Esophagus mucosa (tissue), 1 donor: ENCODE results near the gene GYPC. TPM values are rescaled to one million over a fixed set of nuclear protein-coding genes. Genes with fewer than 3 reads are reported as not detected.
"Not testable (repeated sequence)": the region's sequence is repeated elsewhere in the genome, so short reads cannot be mapped to it uniquely, and the experiment has no call there.

Experiments used
- ATAC-seq: fragments of 200-7000 bp; cut with Tn5 transposase; one replicate; pipeline ENCODE4 v1.9.1; 2020
- total RNA-seq: library from RNA; stranded (reverse); gene quantifications from one replicate; pipeline ENCODE4 v1.2.4, GENCODE V29; 2023
- donor health status: DM: yes; HTN: yes; CAD: no.

The GYPC gene
- total RNA-seq, 1 donor from 2014 or later = 4.9 TPM

DNA sequence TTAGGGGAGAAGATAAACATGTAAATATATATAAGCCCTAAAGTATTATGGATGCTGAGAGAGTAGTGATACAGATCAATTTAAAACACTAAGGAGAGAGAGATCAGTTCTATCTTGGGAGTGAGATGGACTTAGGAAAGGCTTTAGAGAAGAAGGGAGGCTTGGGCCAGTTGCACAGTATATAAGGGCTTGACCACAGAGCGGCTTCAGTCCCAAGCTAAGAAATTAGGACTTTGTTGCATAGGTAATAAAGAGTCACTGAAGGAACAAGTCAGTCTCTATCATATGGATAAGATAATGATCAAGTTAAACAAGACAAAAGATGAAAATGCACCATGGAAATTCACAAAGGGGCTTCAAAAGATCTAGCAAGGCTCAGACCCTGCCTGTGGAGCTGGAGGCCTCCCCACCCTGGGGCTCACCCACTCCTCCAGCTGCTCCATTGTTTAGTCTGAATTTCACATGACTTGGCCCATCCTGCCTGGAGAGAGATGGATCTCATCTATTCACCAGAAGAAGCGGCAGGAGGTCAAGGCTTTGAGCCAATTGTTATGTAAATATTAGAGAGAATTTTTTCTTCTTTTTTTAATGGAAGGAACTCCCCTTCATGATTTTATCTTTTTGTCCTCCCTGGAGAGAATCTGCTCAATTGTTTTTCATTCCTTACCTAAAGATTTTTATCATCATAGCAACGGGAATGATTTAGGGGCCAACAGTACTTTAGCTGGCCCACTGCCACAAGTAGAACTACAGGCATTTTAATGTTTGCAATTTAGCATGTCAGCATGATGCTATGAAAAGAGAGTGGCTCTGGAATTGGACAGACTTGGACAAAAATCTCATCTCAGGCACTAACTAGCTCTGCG is 44.0 kb downstream of the GYPC start:
- ATAC-seq = no peak

DNA sequence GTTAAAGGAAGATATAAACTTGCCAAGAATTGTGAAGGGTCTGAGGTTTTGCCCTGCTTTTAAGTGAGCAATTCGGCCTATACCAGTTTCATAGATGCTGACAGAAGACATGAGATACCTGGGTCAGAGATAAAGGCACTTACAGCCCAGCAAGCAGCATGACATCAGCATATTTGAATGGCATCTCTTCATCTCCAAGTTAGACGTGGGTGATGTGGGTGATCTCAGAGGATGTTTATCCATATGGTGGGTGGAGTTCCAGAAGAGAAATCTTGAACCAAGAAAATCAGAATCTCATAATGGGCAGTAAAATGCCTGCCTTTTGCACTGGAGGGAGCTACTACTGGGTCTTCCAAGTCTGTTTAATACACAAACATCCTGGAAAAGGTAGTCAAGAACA is 44.7 kb downstream of the GYPC start:
- no peak for ATAC-seq

DNA sequence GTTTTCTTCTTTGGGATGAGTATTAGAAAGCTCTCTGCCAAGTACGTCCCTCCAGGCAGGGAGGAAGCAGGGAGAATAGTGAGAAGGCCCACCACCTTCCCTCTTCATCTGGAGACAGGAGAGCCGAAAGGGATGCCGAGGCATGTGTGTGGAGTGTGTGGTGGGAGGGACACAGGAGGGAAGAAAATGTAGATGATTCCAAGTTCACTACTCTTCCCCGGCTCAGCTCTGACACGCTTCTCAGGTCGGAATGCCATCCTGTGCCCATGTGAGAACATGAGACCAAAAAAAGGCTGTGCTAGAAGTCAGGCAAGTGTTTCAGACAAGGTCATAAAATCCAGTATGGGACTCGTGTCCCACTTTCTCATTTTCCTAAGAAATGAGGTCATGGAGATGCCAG is 47.4 kb downstream of the GYPC start:
- ATAC-seq = no peak

DNA sequence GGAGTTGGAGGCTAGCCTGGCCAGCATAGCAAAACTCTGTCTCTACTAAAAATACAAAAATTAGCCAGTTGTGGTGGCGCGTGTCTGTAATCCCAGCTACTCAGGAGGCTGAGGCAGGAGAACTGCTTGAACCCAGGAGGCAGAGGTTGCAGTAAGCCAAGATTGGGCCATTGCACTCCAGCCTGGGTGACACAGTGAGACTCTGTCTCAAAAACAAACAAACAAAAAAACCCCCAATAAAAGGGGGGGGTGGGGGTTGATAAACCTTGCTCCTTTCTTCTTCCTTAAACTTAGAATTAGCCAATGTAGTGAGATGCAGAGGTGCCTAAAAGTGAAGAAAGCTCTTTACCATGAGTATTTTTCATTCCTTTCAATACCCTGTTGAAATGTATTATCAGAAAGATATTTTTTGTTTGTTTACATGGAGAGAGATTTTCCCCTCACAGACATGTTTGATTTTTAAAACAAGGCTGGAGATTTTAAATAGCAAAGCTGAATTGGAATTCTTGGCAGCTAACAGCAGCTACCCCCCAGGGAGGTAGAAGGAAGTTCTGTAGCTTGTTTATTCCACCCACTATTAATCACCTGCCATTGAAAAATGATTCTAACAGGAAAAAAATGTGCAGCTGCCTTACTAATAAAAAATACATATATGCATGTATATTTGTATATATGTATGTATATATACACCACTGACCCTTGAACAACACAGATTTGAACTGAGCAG is 48.6 kb downstream of the GYPC start:
- ATAC-seq = no peak

DNA sequence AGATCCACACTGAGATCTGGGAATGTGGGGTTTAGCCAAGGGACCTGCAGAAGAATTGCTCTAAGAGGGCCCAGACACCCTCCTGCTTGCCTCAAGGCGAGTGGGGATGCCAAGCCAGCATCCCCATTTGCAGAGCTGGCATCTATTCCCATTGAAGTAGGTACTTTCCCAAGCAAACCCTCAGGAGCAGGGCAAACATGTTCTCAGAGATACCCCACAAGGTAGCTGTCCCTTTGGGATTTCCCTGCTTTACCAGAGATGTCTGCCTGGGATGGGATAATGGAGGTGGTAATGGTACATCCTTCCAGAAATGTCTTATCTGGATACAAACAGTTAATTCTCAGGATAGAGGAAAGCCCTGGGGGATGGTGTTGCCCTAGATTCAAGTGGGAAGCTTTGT is 51.2 kb downstream of the GYPC start:
- ATAC-seq = no peak

DNA sequence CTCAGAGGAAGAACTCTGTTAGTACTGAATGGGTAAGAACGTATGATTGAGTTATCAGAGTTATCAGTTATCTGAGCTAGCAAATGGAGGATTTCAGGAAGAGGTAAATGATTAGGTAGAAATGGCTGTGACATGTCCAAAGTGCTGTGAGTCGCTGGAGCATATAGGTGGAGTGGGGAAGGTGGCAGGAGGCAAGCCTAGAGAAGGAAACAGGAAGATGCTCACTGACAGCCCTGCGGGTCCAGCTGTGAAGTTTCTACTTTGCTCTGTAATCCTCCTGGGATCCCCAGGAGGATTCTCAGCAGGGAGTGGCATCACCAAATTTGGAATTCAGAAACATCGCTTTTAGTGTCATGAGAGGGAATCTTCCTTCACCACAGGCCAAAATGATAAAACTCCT is 52.0 kb downstream of the GYPC start:
- ATAC-seq = no peak

DNA sequence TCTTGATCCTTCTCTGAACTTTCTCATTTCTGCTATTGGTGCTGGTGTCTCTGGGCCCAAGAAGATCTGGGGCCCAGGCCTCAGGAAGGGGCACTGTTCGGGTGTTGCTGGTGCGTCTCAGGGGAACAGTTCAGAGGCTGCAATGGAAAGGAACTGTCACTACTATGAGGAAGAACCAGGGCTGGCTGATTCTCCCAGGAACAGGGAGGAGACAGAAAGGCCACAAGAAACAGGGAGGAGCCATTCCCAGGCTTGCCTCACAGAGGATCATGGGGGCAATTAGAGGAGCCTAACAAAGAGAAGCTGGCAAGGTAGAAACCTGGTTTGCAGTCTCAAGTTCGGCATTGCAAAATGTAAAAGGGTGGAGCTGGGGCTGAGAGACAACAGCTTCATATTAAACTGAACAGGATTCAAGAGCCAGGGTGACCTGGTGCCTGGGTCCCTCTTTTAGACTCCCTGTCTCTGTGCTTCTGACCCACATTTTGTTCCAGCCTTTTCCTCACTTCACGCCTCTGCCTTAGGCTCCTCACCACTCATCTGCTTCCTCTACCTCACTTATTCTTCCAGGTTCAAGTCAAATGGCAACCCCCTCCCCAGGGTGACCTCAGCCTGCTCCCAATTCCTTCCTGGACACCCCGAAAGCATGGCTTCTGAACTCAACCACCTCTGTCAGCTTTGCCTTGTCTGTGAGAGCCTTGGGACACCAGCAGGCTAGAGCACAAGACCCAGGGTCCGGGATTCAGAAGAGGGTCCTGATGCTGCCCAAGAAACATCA is 58.4 kb downstream of the GYPC start:
- ATAC-seq = no peak

DNA sequence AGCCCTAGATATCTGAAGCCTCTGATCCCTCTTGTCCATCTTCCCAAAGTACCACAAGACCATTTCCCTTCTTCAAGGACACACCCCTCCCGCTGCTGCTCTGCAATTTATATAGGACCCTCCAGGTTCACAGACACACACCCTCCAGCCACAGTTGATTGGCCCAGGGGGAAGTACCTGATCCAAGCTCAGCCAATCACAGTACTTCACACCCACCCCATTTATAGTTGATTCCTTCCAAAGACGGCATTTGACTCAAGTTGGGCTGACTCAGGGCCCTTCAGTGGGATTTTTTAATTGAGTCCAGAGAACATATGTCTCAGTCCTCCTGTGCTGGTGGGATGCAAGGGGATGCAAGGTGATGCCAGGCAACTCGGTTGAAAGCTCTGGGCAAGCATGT is 59.2 kb downstream of the GYPC start:
- no peak for ATAC-seq

DNA sequence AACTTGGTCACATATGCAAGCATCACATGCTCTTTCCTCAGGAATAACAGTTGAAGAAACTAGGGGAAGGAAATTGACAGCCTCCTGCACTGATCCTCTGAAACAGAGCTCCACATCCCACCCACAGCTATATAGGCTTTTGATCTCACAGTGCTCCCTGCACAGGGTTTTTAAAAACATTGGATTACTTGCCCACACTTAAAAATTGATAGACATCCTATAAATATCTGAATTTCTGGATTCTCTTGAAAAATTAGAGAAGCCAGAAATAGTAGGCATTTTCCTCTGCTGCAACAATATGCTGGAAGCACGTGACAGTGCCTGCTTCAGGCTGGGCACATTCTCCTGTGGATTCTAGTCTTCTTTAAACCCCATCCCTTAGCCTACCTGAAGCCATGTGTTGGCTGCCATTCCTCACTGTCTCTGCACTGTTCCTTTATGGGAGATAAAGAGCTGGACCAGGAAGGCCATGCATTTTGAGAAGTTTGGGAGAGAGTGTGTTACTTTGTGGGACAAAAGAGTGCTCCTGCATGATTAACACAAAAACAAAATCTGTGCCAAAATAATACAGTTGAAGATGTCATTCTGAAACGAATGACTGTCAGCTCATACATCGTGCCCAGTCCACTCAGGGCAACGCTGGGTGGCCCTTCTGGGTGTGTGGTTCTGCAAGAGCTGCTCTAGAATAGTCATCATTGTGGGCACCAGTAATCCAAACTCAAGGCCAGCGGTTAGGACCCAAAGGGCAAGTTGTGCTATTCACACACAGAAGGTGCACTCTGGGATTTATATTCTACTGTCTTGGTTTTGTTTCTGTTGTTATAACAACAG is 59.8 kb downstream of the GYPC start:
- ATAC-seq = no peak

DNA sequence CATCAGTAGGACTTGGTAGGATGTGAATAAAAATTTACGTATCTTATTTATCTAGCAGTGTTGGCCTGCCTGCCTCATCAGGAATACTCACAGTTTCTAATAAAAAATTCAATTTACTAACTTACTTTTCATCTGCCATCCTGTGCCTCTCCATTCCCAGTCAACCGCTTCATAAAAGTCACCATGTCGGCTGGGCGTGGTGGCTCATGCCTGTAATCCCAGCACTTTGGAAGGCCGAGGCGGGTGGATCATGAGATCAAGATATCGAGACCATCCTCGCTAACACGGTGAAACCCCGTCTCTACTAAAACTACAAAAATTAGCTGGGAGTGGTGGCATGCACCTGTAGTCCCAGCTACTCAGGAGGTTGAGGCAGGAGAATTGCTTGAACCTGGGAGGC is 61.3 kb downstream of the GYPC start:
- not testable (repeated sequence) for ATAC-seq

DNA sequence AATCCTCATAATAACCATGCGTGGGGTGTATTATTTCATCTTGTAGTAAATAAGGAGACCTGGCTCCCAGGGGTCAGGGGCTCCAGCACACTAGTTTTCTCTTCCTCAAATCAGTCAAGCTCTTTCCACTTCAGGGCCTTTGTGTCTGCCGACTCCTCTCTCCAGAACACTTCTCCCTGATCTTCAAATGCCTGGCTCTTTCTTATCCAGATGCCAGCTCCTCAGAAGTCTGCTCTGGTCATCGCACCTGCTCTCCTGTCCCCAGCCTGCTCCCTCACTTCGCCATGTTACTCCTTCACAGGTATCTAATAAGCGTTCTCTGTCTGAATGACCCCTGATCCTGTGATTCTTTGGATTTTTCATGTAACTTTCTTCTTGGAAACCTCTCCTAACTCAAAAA is 62.0 kb downstream of the GYPC start:
- no peak for ATAC-seq

DNA sequence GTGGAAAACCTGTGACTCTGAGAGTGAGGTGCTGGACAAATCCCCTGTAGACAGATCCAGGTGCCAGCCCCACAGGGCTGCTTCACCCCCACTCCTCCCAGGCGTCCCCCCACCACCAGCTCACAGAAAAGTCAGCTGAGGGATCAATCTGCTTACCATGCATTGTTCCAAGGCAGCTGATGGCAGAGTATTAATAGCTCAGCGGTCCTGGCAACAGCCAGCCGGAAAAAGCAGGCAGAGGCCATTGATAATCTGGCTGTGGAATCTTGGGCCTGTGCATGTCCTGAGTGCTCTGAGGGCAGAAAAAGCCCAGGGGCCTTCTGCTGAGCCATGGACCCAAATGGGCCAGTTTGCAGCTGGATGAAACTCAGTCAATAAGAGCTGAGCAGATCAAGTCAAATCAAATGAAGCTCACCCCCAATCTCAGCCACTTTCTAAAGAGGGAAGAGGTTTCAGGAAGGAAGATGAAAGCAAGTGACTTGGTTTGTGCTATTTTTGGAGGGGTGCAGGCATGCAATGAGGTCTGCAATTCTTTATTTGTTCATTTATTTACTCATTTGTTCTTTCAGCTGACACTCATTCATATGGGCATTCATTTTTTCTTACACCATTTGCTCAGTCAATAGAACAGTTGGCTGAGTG is 63.4 kb downstream of the GYPC start:
- ATAC-seq = no peak

DNA sequence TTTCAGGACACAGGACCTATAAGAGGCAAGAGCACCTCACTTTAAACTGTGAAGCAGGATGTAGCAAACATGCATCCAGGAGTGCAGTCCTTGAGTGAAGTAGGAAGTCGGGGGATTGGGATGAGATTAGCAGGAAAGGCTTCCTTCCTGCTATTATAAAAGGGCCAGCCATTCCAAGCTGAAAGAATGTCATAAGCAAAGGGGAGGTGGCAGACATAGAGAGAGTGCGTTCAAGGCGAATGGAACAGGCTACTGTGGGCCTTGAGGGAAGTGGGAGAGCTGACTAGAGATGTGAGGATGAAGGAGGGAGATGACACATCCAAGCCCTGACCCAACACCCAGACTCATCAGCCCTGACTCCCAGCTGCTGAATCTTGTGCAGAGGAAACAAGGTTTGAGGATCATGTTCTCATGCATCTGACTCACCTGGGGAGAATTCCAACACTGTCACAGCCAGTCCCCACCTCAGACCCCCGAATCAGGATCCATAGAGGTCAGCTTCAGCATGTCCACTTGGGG is 63.9 kb downstream of the GYPC start:
- no peak for ATAC-seq

DNA sequence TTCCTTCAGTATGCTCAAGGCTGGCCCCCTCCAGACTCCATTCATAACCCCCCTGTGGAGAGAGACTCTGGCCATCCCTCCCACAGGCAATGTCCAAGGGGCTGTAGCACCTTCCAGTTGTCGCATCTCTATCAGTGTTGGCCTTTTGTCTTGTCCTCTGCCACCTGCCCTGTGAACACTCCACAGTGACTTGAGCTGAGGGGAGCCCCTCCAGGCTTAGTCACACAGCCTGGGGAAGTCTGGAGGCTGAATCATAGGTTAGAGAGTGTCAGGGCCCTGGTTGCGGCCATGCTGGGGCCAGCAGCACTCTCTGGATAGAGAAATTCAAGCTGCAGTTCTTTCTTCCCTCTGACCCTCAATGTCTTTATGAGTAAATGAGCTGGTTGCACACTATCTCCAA is 64.7 kb downstream of the GYPC start:
- no peak for ATAC-seq

DNA sequence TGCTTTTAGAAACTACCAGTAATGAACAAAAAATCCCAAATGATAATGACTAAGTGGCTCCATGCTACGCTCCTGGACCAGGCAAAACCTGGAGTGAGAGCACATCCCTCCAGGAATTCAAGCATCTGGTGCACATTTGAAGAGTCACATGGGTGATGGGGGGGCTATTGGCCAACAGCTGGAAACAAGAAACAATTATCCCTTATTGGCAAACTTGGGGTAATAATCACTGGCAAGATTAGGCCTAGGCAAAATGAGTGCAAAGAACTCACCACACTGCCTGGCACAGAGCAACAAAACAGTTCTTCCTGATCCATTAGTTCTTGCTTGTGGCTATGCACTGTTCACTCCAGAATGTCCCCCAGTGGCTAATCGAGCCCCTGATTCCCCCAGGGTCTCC is 66.1 kb downstream of the GYPC start:
- ATAC-seq = no peak

DNA sequence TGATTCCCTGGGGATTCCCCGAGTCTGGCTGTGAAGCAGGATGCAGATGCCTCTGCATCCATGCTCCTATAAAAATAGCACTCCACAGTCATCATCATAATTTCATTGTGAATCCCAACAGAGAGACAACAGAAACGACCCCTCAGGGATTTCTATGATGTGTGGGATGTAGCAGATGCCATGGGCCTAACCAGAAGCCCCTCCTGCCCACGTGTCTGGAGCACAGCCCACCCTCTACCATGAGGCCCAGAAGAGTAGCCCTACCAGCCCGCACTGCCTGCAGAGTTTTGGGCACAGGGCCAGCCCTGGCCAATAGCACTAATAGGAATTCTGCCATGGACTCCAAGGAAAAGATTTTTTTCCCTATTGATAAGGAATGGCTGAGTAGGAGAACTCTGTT is 66.6 kb downstream of the GYPC start:
- no peak for ATAC-seq

DNA sequence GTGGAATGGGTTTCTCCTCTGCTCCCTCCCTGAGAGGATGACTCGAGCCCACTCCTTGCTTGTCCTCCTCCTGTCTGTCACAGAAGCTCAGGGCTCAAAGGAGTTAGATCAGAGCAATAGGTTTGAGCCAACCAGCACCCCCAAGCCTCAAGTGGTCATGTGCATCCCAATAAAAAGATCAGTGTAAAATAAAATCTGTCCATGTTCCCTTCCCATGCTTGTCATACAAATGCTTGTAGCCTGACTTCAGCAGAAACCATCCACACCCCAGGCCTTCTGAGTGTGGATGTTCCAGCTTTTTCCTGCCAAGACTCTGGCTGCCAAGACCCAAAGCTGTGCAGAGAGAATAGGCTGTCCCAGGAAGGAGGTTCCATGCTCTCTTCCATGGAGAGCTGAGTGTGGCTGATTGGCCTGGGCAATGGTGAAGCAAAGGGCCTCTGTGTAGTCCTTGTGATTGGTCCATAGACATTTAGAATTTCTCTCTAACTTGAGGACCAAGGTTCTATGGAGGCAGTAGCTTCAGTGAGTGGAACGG is 67.4 kb downstream of the GYPC start:
- no peak for ATAC-seq

DNA sequence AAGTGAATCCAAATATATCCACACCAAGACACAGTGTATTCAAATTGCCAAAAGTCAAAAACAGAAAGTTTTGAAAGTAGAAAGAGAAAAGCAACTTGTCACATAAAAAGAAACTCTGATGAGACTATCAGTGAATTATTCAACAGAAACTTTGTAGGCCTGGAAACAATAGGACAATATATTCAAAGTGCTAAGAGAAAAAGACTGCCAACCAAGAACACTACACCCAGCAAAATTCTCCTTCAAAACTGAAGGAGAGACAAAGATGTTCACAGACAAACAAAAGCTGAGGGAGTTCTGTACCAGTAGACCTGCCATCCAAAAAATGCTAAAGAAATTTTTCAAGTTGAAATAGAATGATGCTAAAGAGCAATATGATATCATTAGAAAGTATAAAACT is 69.6 kb downstream of the GYPC start:
- ATAC-seq = no peak

DNA sequence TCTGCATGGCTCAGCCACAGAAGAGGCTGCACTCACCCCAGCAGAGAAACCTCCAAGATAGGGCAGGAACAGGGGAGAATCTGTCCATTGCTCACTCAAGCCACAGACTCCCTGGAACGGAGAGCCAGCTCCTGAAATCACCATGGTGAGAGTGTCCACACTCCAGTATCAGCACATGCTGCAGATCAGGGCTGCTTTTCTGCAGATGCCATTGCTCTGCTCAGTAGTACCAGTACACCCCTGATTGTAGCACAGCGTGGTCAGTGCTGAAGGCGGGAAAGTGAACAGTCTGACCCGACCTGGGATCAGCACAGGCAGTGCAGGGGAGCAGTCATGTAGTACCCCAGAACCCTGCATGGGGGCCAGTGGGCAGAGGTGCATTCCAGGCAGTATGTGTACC is 73.9 kb downstream of the GYPC start:
- ATAC-seq = peak; percentile 10

DNA sequence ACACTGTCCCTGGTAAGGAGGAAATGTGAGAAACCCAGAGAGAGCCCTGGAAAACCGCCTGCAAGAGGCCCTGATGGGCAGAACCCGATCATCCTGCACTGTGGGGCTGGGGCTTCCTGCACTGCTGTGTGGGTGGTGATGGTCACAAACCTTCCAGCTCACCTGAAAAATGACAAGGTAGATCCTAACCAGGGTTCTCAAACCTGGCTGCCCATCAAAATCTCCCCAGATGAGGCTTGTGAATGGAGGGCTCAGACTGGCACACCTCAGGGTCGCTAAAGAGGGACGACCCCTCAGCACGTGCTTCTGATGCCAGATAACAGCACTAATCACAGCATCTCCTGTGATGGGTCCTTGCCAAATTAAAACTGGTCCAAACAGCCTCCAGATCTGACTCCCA is 74.7 kb downstream of the GYPC start:
- no peak for ATAC-seq

DNA sequence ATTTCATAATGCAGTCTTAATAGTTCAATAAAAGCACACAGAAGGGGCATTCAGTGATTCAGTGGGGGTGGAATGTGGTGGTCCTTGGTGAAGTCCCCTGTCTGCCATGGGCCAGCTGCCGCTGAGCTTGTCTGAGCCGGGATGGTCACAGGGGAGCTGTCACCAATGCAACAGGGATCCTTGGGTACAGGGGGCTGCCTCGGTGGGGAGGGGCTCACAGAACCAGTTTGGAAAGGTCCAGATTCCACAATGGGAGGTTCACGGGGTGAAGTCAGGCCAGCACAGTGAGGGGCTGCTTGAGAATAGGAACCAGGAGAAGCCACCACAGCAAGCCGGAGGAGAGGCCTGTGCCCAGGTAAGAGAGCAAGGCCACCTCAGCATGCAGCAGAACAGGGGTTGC is 75.4 kb downstream of the GYPC start:
- ATAC-seq = no peak
